ENCODE results near the gene NEGR1.

NEGR1 gene

GRCh38 chr1:71610476-71610875, 671.9 kb downstream of the NEGR1 start:
- DNase-seq = no peak

- DNase-seq = no peak
Measured at GRCh38 chr1:71603044-71603776, 679.1 kb downstream of the NEGR1 start.

GRCh38 chr1:71600023-71600422, 682.3 kb downstream of the NEGR1 start:
- no peak for DNase-seq

GRCh38 chr1:71599306-71599705, 683.0 kb downstream of the NEGR1 start:
- DNase-seq = no peak

GRCh38 chr1:71593523-71593922, 688.8 kb downstream of the NEGR1 start:
- DNase-seq = no peak

- no peak for DNase-seq
Measured at GRCh38 chr1:71592646-71593274, 689.6 kb downstream of the NEGR1 start.

GRCh38 chr1:71589005-71589404, 693.3 kb downstream of the NEGR1 start:
- no peak for DNase-seq

- DNase-seq = no peak
Measured at GRCh38 chr1:71587961-71588360, 694.4 kb downstream of the NEGR1 start.

- no peak for DNase-seq
Measured at GRCh38 chr1:71586030-71586429, 696.3 kb downstream of the NEGR1 start.

- no peak for DNase-seq
Measured at GRCh38 chr1:71583756-71584155, 698.6 kb downstream of the NEGR1 start.

- no peak for DNase-seq
Measured at GRCh38 chr1:71582673-71583072, 699.7 kb downstream of the NEGR1 start.

GRCh38 chr1:71577451-71578131, 704.7 kb downstream of the NEGR1 start:
- DNase-seq = no peak

GRCh38 chr1:71572038-71572437, 710.3 kb downstream of the NEGR1 start:
- no peak for DNase-seq

- no peak for DNase-seq
Measured at GRCh38 chr1:71566413-71566812, 715.9 kb downstream of the NEGR1 start.

- DNase-seq = no peak
Measured at GRCh38 chr1:71565831-71566230, 716.5 kb downstream of the NEGR1 start.

- DNase-seq = no peak
Measured at GRCh38 chr1:71565262-71565661, 717.1 kb downstream of the NEGR1 start.

- DNase-seq = no peak
Measured at GRCh38 chr1:71562298-71562697, 720.0 kb downstream of the NEGR1 start.

- no peak for DNase-seq
Measured at GRCh38 chr1:71561729-71562128, 720.6 kb downstream of the NEGR1 start.

GRCh38 chr1:71561206-71561605, 721.1 kb downstream of the NEGR1 start:
- no peak for DNase-seq

GRCh38 chr1:71559880-71560279, 722.5 kb downstream of the NEGR1 start:
- DNase-seq = no peak

- DNase-seq = no peak
Measured at GRCh38 chr1:71557138-71557537, 725.2 kb downstream of the NEGR1 start.

- no peak for DNase-seq
Measured at GRCh38 chr1:71548398-71548890, 733.9 kb downstream of the NEGR1 start.

GRCh38 chr1:71542155-71542554, 740.2 kb downstream of the NEGR1 start:
- no peak for DNase-seq

- no peak for DNase-seq
Measured at GRCh38 chr1:71533950-71534349, 748.4 kb downstream of the NEGR1 start.

Data from activated naive CD4-positive, alpha-beta T cell treated with Interleukin-2 at 50 U/mL for 16 hours (primary cell).